ENCODE data around the gene GPR137. TPM values are rescaled to one million over a fixed set of nuclear protein-coding genes. Genes with fewer than 3 reads are reported as not detected.
"Not testable (repeated sequence)": the region's sequence is repeated elsewhere in the genome, so short reads cannot be mapped to it uniquely, and the experiment has no call there.

GPR137 gene
- total RNA-seq, 2 donors from 2014 or later = 40.6 to 41.4 TPM

DNA sequence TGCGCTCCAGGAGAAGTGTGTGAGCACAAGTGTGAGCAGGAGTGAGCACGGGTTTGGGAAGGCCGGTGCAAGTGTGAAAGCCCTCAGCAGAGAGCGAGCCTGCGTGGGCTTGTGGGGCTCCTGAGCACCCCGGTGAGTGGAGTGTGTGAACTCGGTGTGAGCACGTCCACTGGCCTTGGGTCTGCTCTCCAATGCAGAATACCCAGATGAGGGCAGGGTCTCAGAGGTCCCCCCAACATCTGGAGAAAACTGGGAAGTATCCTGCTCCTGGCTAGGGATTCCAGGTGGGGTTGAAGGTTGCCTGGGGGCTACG lies 20.9 kb downstream of the GPR137 start:
- Mint-ChIP-seq H3K27me3 (no peaks in the 10 kb centered on the region), H3K9me3 (no peaks in the 10 kb centered on the region), H3K27ac (peak overlapping the region; percentile 97), H3K4me1 (peaks cover 5% of the 10 kb centered on the region), H3K36me3 (ENCODE audit: low read depth) (peaks cover 31% of the 10 kb centered on the region), H3K4me3 (peak overlapping the region; percentile 98)
- ATAC-seq (replicated peaks) = no peak

- H3K27ac Mint-ChIP-seq = peak overlapping the region; percentile 57
- H3K4me1 Mint-ChIP-seq = peaks cover 5% of the 10 kb centered on the region
- H3K4me3 Mint-ChIP-seq = peak overlapping the region; percentile 98
- no peak for ATAC-seq (replicated peaks)
- H3K36me3 Mint-ChIP-seq (ENCODE audit: low read depth) = peaks cover 31% of the 10 kb centered on the region
- no peaks in the 10 kb centered on the region for H3K27me3 Mint-ChIP-seq
- H3K9me3 Mint-ChIP-seq = no peaks in the 10 kb centered on the region
Measured at GRCh38 chr11:64306876-64307622, 21.4 kb downstream of the GPR137 start.

GRCh38 chr11:64307795-64308194 lies 22.1 kb downstream of the GPR137 start:
- peak overlapping the region; percentile 57 for H3K27ac Mint-ChIP-seq
- not testable (repeated sequence) for H3K27me3 Mint-ChIP-seq; H3K9me3 Mint-ChIP-seq; ATAC-seq (replicated peaks); H3K4me1 Mint-ChIP-seq
- H3K36me3 Mint-ChIP-seq (ENCODE audit: low read depth) = peaks cover 38% of the 10 kb centered on the region
- peak overlapping the region; percentile 98 for H3K4me3 Mint-ChIP-seq

- ATAC-seq (replicated peaks) = no peak
- Mint-ChIP-seq H3K27ac (peak overlapping the region; percentile 72), H3K36me3 (ENCODE audit: low read depth) (peaks cover 61% of the 10 kb centered on the region), H3K4me1 (peaks cover 6% of the 10 kb centered on the region), H3K27me3 (no peaks in the 10 kb centered on the region), H3K4me3 (no peak overlapping the region), H3K9me3 (no peaks in the 10 kb centered on the region)
Measured at GRCh38 chr11:64312947-64313346, 27.3 kb downstream of the GPR137 start.

DNA sequence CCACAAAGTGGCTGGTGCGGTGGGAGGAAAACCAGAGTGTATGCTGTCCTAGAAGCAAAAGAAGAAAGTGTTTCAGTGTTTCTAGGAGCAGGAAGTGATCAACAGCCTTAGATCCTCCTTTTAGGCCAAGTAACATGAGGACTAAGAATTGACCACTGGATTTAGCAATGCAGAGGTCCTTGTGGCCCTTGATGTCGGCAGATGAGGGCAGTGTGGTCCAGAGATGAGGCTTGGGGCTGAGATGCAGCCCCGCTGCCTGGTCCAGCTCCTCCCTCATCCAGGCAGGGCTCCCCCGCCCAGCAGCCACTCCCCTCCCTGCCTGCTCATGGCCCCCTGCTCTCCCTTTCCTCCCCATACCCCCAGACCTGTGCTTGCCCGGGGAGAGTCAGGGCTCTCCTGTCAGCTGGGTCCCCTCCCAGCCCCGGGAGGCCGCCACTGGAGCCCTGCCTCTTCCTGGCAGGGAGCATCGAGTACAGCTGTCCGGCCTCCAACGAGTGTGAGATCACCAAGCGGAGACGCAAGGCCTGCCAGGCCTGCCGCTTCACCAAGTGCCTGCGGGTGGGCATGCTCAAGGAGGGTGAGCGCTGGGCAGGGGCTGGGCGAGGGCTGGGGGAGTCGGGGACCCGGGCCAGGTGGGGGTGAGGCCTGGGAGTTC lies 28.0 kb downstream of the GPR137 start:
- peaks cover 66% of the 10 kb centered on the region for H3K36me3 Mint-ChIP-seq (ENCODE audit: low read depth)
- peak overlapping the region; percentile 72 for H3K27ac Mint-ChIP-seq
- no peak for ATAC-seq (replicated peaks)
- H3K9me3 Mint-ChIP-seq = no peaks in the 10 kb centered on the region
- no peak overlapping the region for H3K4me3 Mint-ChIP-seq
- H3K4me1 Mint-ChIP-seq = peaks cover 6% of the 10 kb centered on the region
- no peaks in the 10 kb centered on the region for H3K27me3 Mint-ChIP-seq

DNA sequence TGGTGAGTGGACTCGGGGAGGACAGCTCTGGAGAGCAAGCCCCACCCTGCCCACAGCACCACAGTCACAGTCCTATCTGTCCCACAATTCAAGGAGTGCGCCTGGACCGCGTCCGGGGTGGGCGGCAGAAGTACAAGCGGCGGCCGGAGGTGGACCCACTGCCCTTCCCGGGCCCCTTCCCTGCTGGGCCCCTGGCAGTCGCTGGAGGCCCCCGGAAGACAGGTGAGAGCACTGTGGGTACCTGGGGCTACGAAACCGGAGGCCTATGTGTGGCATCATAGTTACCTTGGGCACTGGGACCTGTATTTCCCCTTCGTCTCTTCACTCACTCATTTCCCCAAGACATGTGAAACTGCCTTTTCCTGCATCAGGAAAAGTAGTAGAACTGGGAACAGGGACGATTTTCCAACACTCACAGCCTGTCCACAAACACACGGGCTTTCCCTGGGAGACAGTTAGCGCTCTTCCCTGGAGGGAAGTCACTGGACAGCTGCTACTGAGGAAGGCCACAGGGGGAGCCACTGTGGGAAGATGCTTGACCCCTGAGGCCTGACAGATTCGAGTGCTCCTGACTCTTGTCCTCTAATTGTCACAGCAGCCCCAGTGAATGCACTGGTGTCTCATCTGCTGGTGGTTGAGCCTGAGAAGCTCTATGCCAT lies 28.6 kb downstream of the GPR137 start:
- Mint-ChIP-seq H3K27ac (peak overlapping the region; percentile 41), H3K4me1 (peaks cover 12% of the 10 kb centered on the region), H3K4me3 (no peak overlapping the region), H3K36me3 (ENCODE audit: low read depth) (peaks cover 66% of the 10 kb centered on the region), H3K27me3 (no peaks in the 10 kb centered on the region), H3K9me3 (no peaks in the 10 kb centered on the region)
- ATAC-seq (replicated peaks) = no peak

DNA sequence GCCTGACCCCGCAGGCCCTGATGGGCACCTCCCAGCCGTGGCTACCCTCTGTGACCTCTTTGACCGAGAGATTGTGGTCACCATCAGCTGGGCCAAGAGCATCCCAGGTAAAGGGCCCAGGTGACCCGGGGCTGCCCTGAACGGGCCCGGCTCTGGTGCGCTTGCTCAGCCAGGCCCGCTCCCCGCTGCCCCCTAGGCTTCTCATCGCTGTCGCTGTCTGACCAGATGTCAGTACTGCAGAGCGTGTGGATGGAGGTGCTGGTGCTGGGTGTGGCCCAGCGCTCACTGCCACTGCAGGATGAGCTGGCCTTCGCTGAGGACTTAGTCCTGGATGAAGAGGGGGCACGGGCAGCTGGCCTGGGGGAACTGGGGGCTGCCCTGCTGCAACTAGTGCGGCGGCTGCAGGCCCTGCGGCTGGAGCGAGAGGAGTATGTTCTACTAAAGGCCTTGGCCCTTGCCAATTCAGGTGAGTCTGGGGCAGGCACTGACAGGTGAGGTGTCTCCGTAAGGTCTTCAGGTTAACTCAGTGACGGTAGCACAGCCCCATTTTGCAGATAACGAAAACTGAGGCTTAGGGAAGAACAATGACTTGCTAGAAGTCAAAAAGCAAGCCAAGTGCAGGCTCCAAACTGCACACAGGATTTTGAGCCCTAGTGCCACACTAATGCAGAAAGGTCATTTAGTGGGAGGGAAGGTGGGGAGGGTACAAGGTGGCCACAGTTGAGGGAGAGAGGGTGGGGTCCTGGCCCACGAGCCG lies 29.3 kb downstream of the GPR137 start:
- Mint-ChIP-seq H3K27me3 (no peaks in the 10 kb centered on the region), H3K27ac (peak overlapping the region; percentile 41), H3K9me3 (no peaks in the 10 kb centered on the region), H3K36me3 (ENCODE audit: low read depth) (peaks cover 69% of the 10 kb centered on the region), H3K4me3 (no peak overlapping the region), H3K4me1 (peaks cover 14% of the 10 kb centered on the region)
- ATAC-seq (replicated peaks) = no peak

GRCh38 chr11:64315667-64316526 lies 30.2 kb downstream of the GPR137 start:
- not testable (repeated sequence) for H3K9me3 Mint-ChIP-seq; H3K27me3 Mint-ChIP-seq; ATAC-seq (replicated peaks)
- H3K4me3 Mint-ChIP-seq = peak overlapping the region; percentile 92
- H3K36me3 Mint-ChIP-seq (ENCODE audit: low read depth) = peaks cover 74% of the 10 kb centered on the region
- peaks cover 21% of the 10 kb centered on the region for H3K4me1 Mint-ChIP-seq
- H3K27ac Mint-ChIP-seq = peak overlapping the region; percentile 97

- H3K27me3 Mint-ChIP-seq = no peaks in the 10 kb centered on the region
Measured at GRCh38 chr11:64316672-64317324, 31.1 kb downstream of the GPR137 start.

DNA sequence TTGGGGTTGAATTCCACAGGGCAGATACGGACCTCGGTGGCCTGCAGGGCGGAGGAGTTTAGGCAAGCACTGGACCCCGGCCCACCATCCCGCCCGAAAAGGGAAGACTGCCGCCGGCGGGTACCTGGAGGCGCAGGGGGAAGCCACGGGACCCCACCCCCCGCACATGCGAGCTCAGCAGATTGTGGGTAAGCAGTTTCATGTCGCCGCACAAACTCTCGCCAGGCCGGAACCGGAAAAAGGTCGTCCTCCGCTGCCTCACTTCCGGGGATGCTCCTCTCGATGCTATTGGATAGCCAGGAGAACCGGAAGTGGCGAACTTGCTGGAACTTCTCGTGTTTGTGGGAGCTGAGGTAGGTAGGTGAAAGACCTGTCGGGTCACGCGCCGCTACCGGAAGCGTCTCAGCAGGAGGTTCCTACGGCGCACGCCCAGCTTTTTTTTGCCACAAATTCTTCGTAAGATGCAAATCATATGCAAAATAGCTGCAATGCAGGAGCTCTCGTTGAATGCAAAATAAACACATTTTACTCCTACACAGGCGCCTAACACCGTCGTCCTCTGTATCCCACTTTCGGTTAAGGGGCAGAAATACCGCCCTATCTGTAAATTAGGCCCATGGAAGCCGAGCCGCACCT lies 31.8 kb downstream of the GPR137 start, which contains the start of gene TRMT112:
TSS of gene TRMT112 (minus strand) at position 235 of the 636 bp plus-strand sequence. CDS start at position 202, 33 bp downstream.
- Mint-ChIP-seq H3K36me3 (ENCODE audit: low read depth) (peaks cover 81% of the 10 kb centered on the region), H3K27ac (peak within 1 kb of the TSS; percentile 97), H3K4me3 (peak within 1 kb of the TSS; percentile 92), H3K9me3 (no peaks in the 10 kb centered on the region), H3K4me1 (peaks cover 23% of the 10 kb centered on the region), H3K27me3 (no peaks in the 10 kb centered on the region)
- ATAC-seq (replicated peaks) = peak; percentile 87

More at GRCh38 chr11:64316672-64317324, 31.1 kb downstream of the GPR137 start:
- peak; percentile 5 for ATAC-seq (replicated peaks)
- Mint-ChIP-seq H3K4me1 (peaks cover 23% of the 10 kb centered on the region), H3K27ac (peak overlapping the region; percentile 97), H3K36me3 (ENCODE audit: low read depth) (peaks cover 80% of the 10 kb centered on the region), H3K9me3 (no peaks in the 10 kb centered on the region), H3K4me3 (peak overlapping the region; percentile 92)

DNA sequence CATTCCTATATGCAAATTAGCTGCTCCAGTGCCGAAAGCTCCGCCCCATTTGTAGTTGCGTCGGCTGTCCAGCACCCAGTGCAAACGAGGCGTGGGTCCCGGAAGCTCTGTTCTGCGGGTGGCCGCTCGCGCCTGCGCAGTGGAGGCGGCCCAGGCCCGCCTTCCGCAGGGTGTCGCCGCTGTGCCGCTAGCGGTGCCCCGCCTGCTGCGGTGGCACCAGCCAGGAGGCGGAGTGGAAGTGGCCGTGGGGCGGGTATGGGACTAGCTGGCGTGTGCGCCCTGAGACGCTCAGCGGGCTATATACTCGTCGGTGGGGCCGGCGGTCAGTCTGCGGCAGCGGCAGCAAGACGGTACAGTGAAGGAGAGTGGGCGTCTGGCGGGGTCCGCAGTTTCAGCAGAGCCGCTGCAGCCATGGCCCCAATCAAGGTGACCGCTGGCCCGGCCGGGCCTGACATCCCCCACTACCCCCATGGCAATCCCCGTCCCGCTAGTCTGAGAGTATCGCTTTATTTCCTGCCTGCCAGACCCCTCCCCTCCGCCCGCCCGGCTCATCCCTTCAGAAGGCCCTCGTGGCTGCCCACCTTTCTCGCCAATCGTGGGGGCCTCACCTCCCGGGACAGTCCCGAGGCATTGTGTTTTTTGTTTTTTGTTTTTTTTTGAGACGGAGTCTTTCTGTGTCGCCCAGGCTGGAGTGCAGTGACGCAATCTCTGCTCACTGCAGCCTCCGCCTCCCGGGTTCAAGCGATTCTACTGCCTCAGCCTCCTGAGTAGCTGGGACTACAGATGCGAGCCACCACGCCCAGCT lies 32.5 kb downstream of the GPR137 start, which contains the start of gene PRDX5:
TSS of gene PRDX5 (plus strand) at position 161 of the 805 bp plus-strand sequence. CDS start at position 256, 95 bp downstream.
- Mint-ChIP-seq H3K36me3 (ENCODE audit: low read depth) (peaks cover 74% of the 10 kb centered on the region), H3K27ac (peak within 1 kb of the TSS; percentile 97)

More for the DNA sequence above, 32.5 kb downstream of the GPR137 start, which contains the start of gene PRDX5:
- H3K9me3 Mint-ChIP-seq = no peaks in the 10 kb centered on the region
- H3K4me1 Mint-ChIP-seq = peaks cover 23% of the 10 kb centered on the region
- no peaks in the 10 kb centered on the region for H3K27me3 Mint-ChIP-seq
- H3K4me3 Mint-ChIP-seq = peak within 1 kb of the TSS; percentile 92
- peak; percentile 86 for ATAC-seq (replicated peaks)
